GM21526 (cell line): Measurements from ENCODE around the gene ITGA11.
"Not testable (repeated sequence)": the region's sequence is repeated elsewhere in the genome, so short reads cannot be mapped to it uniquely, and the experiment has no call there.

Experiments used
- ATAC-seq: cut with Tn5 transposase; IDR thresholded peaks from one replicate; pipeline ENCODE4 v1.9.1; 2021; ENCODE audit warnings: moderate library complexity; ENCODE audit not compliant: unreplicated experiment, low FRiP score

The ITGA11 gene

DNA sequence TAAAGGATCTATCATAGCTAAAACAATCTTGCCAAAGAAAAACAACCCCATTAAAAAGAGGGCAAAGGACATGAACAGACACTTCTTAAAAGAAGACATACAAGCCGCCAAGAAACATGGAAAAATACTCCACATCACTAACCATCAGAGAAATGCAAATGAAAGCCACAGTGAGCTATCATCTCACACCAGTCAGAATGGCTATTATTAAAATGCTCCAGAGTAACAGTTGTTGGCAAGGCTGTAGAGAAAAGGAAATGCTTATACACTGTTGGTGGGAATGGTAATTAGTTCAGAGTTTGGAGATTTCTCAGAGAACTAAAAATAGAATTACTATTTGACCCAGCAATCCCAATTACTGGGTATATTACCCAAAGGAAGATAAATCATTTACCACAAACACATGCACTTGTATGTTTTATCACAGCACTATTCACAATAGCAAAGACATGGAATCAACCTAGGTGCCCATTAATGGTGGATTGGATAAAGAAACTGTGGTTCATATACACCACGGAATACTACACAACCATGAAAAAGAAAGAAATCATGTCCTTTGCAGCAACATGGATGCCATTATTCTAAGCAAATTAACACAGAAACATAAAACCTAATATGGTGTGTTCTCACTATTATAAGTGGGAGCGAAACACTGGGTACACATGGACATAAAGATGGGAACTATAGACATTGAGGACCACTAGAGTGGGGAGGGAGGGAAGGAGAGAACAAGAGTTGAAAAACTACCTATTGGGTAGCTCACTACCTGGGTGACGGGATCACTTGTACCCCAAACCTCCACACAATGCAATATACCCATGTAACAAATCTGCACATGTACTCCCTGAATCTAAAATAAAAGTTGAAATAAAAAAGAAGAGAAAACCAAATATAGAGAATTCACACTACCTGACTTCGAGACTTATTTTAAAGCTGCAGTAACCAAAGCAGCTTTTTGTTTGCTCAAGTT is 32.6 kb downstream of the ITGA11 start:
- ATAC-seq = no peak

- not testable (repeated sequence) for ATAC-seq
These were observed 34.0 kb downstream of the ITGA11 start for GRCh38 chr15:68397999-68398398.

DNA sequence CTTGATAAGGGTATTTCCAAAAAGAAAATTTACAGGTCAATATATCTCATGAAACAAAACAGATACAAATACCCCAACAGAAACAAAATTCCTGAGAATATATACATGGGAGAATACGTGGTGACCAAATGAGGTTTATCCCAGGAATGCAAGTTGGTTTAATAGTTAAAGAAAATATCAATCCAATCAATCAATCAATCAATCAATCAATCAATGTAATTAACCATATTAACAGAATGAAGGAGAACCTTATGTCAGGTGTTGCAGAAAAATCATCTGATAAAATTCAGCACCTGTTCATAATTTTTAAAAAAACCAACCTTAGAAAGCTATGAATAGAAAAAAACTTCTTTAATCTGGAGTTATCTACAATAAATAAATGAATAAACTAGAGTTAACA is 35.9 kb downstream of the ITGA11 start:
- ATAC-seq = no peak

- ATAC-seq = no peak
These were observed 40.8 kb downstream of the ITGA11 start for GRCh38 chr15:68391121-68391520.

GRCh38 chr15:68389936-68390817 is 41.8 kb downstream of the ITGA11 start:
- no peak for ATAC-seq

GRCh38 chr15:68389041-68389930 is 42.7 kb downstream of the ITGA11 start:
- no peak for ATAC-seq

DNA sequence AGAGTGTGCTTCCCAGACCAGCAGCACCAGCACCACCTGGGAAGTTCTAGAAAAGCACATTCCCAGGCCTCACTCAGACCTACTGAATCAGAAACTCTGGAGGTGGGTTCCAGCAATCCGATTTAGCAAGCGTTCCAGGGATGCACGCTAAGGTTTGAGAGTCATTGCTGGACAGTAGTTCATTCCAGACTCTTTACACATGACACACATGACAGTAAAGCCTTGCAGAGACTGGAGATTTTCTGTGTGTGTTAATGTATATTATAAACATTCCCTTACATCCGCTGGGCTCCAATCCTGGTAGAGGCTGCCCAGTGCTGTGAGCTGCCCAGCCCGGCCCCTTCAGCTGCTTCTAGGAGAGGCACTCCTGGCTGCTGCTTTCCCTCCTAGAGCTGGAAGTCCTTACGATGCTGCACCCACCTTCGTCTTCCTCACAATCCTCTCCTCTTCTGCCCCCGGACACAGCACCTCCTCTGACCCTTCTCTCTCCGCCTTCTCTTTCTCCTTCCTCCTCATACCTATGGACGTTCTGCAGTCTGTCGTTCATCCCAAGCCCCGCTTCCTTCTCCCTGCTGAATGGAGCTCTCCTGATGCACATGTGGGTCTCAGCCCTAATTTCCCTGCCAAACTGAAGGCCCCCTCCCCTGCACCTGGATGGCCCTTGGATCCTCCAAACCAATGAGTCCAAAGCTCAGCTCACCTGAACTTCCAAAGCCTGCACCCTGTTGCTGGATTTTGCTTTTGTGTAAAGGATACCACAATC is 44.4 kb downstream of the ITGA11 start:
- ATAC-seq = no peak

DNA sequence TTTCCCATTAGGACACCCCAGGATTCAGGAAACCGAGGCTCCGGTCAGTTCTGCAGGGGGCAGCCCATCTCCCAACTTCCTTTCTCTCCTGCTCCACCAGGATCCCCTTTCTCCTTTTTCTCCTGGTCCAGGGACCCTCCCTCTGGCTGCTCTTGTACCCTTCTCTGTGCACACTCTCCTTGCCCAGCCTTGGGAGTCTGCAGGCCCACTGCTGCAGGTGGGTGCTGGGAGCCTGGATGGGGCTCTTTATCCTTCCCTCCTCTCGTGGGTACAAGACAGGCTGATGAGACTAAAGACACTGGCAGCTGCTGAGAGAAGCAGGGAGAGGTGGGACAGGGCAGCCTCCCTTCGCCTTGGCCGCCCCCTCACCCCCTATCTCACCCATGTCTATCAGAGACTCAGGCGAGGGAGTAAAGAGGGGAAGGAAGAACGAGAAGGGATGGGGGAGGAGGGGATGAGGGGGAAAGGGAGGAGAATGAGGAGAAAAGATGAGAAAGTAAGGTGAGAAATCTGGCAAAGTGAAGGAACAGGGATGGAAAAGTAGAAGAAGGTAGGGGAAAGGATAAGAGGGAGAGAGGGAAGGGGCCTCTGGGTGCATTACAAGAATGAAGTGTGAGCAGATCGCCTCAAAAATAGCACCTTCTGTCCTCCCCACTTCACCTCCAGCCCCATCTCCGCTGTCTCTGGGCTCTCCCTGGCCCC is 45.2 kb downstream of the ITGA11 start:
- ATAC-seq = no peak

DNA sequence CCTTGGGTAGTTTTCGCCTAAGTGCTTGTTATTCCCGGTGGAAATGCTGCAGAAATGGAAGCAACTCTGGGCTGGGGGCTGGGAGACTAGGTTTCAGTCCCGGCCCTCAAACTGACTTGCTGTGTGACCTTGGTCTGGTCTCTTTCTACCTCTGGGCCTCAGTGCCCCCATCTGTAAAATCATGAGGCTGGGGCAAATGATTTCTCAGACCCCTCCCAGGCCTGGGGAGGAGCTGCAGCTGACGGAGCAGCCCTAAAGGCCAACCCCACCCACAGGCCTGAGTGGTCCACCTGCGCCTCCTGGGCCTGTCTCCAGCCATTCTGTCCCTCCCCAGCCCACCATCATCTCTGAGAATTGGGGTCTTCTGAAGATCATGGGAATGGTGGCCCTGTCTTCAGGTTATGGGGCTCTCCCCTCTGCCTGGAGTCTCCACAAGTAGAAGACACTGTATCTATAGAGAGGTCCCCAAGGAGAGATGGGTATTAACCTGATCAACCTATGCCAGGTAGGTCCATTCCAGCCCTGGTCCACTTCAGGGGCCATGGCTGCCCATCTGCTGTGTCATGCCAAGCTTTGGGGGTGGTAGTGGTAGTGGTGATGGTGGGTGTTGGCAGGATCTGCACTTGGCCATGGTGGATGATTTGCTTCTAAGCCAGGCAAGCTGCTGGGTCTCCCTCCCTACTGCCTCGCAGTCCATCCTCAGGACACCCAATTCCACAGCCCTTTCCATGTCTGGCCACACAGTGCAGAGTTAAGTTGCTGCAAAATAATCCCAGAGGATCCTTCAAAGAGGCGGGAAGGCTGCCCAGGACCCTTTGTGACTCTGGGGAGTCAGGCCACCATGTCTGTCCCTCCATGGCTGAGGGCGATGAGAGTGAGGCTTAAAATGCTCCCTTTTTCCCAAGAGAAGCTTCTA is 46.0 kb downstream of the ITGA11 start:
- no peak for ATAC-seq

- no peak for ATAC-seq
These were observed 46.8 kb downstream of the ITGA11 start for GRCh38 chr15:68385240-68385561.

DNA sequence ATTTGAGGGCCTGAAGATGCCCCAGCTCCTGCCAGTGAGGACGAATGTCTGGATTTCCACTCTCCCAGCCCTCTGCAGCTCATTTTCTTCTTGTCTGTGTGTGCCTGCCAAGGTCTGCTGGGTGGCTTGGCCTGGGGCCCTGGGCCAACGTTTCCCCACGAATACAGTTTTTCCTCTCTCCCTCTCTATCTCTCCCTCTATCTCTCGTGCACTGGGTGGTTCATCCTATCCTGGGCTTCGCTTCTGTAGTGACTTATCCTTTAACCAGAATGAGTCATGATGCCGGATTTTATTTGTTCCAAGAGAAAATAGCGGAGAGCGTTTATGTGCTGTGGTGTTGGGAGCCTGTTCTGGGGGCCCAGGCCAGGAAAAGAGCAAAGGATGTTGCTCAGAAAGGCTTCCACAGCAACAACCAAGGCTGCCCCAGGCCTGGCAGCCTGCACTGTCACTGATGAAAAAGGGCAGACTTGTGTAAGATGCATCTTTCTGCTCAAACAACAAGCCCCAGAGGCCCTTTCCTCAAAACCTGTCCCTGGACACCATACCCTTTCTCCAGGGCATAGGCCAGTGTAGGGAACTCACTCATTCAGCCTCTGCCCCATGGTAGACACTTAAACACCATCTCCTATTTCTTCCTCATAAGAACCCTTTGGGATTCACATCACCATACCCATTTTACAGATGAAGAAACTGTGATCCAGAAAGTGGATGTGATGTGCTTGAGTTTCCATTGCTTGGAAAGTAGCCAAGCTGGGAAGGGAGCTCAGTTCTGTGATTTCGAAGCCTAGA is 47.3 kb downstream of the ITGA11 start:
- ATAC-seq = no peak

DNA sequence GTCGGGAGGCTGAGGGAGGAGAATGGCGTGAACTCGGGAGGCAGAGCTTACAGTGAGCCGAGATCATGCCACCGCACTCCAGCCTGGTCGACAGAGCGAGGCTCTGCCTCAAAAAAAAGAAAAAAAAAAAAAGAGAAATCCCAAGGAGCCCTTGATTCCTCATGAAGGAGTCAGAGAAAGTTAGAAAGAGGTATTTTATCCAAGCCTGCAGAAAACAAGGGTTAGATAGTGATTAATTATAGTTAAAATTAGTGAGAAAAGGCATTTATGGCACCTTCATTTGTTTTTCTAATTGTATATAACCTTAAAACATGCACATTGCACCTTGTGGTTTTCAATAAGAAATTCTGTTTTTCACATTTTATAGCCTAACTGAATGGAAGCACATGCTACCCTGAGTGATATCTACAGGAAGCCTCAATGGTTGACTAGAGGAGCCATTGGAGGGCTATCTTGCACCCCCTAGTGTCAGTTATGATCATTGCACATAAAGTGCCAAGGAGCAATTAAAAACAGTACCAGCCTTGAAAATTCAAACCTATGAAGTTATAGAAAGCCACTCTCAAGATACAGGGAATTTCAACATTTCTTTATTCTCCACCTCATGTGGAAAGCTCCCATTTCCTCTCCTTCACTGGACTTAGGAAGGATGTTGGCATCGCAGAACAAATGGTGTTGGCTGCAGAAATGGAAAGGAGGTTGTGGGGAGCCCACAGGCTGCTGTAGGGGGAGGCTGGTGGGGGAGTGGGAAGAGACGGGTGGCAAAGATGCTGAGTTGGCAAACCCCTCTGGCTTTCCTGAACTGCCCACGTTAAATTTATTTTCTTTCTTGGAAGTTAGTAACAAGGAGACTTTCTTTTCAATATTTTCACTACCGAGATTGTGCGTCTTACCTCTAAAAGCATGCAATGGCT is 48.5 kb downstream of the ITGA11 start:
- ATAC-seq = no peak

- no peak for ATAC-seq
These were observed 49.5 kb downstream of the ITGA11 start for GRCh38 chr15:68382286-68383007.

DNA sequence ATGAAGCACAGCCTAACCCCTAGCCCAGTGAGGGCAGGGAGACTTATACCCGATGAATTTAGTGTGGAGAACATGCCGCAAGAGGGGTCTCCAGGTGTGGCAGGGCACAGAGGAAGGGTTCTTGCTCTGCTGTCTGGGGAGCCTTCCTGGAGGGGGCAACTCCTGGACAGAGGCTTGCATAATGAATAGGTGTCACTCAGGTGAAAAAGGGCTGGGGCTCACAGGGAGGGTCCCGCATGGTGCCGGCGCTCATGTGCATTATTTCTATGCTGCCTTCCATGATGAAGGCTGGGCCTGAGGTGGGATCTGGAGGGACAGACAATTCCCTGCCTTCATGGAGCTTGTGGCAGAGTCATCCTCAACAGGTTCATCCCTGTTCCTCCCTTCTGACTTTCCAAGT is 51.5 kb downstream of the ITGA11 start:
- ATAC-seq = no peak

DNA sequence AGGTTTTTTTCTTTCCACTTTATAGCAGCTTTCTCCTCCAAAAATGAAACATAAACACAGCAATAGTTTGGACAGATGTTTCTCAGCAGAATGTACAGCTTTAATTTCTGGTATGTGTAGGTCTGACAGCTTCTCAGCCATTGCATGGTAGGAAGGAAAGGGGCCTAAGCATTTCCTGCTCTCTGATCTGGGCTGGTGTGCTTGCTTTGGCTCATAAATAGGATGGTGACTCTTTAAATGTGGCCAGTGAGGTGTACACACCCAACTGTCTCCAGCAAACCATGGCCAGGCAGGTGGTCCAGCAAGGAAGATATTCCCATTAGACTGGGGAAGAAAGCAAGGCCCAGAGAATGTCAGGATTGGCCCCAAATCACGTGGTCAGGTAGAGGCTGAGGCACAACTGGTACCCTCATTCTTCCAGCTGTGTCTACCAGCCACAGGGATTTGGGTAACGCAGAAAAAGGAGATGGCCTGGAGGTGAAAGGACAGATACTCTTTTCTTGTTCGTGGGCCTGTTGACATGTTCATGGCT is 52.1 kb downstream of the ITGA11 start:
- no peak for ATAC-seq
